Endothelial cell of umbilical vein (primary cell): Measurements from ENCODE around the gene MUC4. TPM values are rescaled to one million over a fixed set of nuclear protein-coding genes. Genes with fewer than 3 reads are reported as not detected.

Experiments
- BruUV-seq: library from RNA; stranded (reverse); fragments of 400-500 nt; replicated peaks from 2 replicates; lab custom pipeline; 2021; lab: Mats Ljungman, UMichigan
- CTCF ChIA-PET: fragments of 300-600, 350-600 bp; sonication (Branson Sonifier 250); formaldehyde crosslinking; loops from one replicate; lab custom pipeline; 2021; ENCODE audit warnings: antibody characterized with exemption, inconsistent platforms; lab: Charles Lee
- POLR2A ChIA-PET: fragments of 300-600, 350-600 bp; sonication (Branson Sonifier 250); formaldehyde crosslinking; loops from one replicate; lab custom pipeline; 2021; ENCODE audit warnings: antibody characterized with exemption, inconsistent platforms; lab: Charles Lee
- DNase-seq: peaks from one replicate; pipeline ENCODE4 v3.0.0-alpha.2; 2011; ENCODE audit warnings: low read depth, low spot score
- FAIRE-seq: peaks from 2 replicates; lab custom pipeline; 2011; peaks lifted over from hg19 to GRCh38; lab: Jason Lieb, UNC
- H2AFZ ChIP-seq: 2 replicates; pipeline ENCODE4 v1.6.0; 2012; ENCODE audit warnings: low read depth, low read length, control low read depth, inconsistent platforms
- H3K27ac ChIP-seq: 2 replicates; pipeline ENCODE4 v1.5.1; 2011; ENCODE audit warnings: low read depth, mild to moderate bottlenecking, control low read depth, low read length, moderate library complexity; ENCODE audit not compliant: insufficient read depth
- H3K27me3 ChIP-seq, 2 experiments: 2 replicates each; pipeline versions ENCODE4 v1.6.0 to v1.6.1; 2011; ENCODE audit warnings: low read length in 2 of 2, mixed read lengths in 1 of 2; ENCODE audit not compliant: control insufficient read depth in 2 of 2, insufficient read depth in 2 of 2
- H3K36me3 ChIP-seq, 2 experiments: 2 replicates in 1 of 2; 3 replicates in 1 of 2; pipeline ENCODE4 v1.5.1; 2011; ENCODE audit warnings: low read length in 2 of 2, mild to moderate bottlenecking in 1 of 2, moderate library complexity in 1 of 2; ENCODE audit not compliant: control insufficient read depth in 2 of 2, insufficient read depth in 2 of 2; ENCODE audit errors: extremely low read depth in 1 of 2
- H3K4me1 ChIP-seq: 3 replicates; pipeline ENCODE4 v1.5.1; 2011; ENCODE audit warnings: mild to moderate bottlenecking, low read length; ENCODE audit not compliant: control insufficient read depth, insufficient read depth; ENCODE audit errors: extremely low read depth
- H3K4me2 ChIP-seq: 2 replicates; pipeline ENCODE4 v1.6.1; 2011; ENCODE audit warnings: low read length, control low read depth, mixed read lengths; ENCODE audit not compliant: insufficient read depth
- H3K4me3 ChIP-seq, 3 experiments: fragments of 200-600 bp in 1 of 3; sonication (generic), shearing (Covaris generic) in 1 of 3; replicated peaks in 1 of 3; 2 replicates each; pipeline ENCODE4 v1.5.1; 2011 to 2016; ENCODE audit warnings: control low read depth in 3 of 3, low read length in 3 of 3, mild to moderate bottlenecking in 2 of 3, inconsistent platforms in 1 of 3, low read depth in 1 of 3, moderate library complexity in 1 of 3; ENCODE audit not compliant: insufficient read depth in 1 of 3
- H3K79me2 ChIP-seq: 2 replicates; pipeline ENCODE4 v1.6.0; 2012; ENCODE audit warnings: low read length, inconsistent platforms; ENCODE audit not compliant: control insufficient read depth, insufficient read depth
- H3K9ac ChIP-seq: replicated peaks from 2 replicates; pipeline ENCODE3; 2011; ENCODE audit warnings: low read length, control low read depth; ENCODE audit not compliant: insufficient read depth; ENCODE audit errors: extremely low read depth
- H3K9me1 ChIP-seq: replicated peaks from 3 replicates; pipeline ENCODE4 v1.6.0; 2011; ENCODE audit warnings: mild to moderate bottlenecking, low read length; ENCODE audit not compliant: control insufficient read depth, insufficient read depth; ENCODE audit errors: extremely low read depth
- H3K9me3 ChIP-seq: replicated peaks from 2 replicates; pipeline ENCODE4 v1.5.1; 2012; ENCODE audit warnings: low read length, inconsistent platforms; ENCODE audit not compliant: control insufficient read depth, insufficient read depth
- H4K20me1 ChIP-seq: replicated peaks from 2 replicates; pipeline ENCODE3; 2011; ENCODE audit warnings: mild to moderate bottlenecking, low read length; ENCODE audit not compliant: control insufficient read depth, insufficient read depth; ENCODE audit errors: extremely low read depth
- EZH2 ChIP-seq: IDR thresholded peaks from 2 replicates; pipeline ENCODE4 v1.6.1; 2012; ENCODE audit warnings: borderline replicate concordance, low read depth, mild to moderate bottlenecking, moderate library complexity, low read length, inconsistent platforms; ENCODE audit not compliant: severe bottlenecking
- FOS ChIP-seq: IDR thresholded peaks from 2 replicates; pipeline ENCODE4 v1.6.1; 2011; ENCODE audit warnings: mild to moderate bottlenecking, low read length, moderate library complexity, borderline replicate concordance; ENCODE audit not compliant: insufficient read depth
- GATA2 ChIP-seq: IDR thresholded peaks from 2 replicates; pipeline ENCODE4 v1.7.0; 2011; ENCODE audit warnings: low read depth, mild to moderate bottlenecking, moderate library complexity, mixed read lengths, low read length; ENCODE audit not compliant: insufficient read length, insufficient read depth
- JUN ChIP-seq: IDR thresholded peaks from 2 replicates; pipeline ENCODE4 v1.6.1; 2011; ENCODE audit warnings: borderline replicate concordance, low read depth; ENCODE audit not compliant: insufficient read length, insufficient read depth
- MYC ChIP-seq: IDR thresholded peaks from one replicate; pipeline ENCODE4 v1.6.1; 2011; ENCODE audit warnings: mild to moderate bottlenecking, low read depth, low read length
- POLR2A ChIP-seq: IDR thresholded peaks from 2 replicates; pipeline ENCODE4 v1.6.1; 2012; ENCODE audit warnings: low read depth, mild to moderate bottlenecking, control low read depth, low read length
- POLR2AphosphoS5 ChIP-seq: IDR thresholded peaks from 2 replicates; pipeline ENCODE4 v1.6.1; 2012; ENCODE audit warnings: low read depth, mild to moderate bottlenecking, control low read depth, low read length, moderate library complexity; ENCODE audit not compliant: insufficient read depth
- dilution Hi-C: fragments of 300-500 bp; cut with MboI; formaldehyde crosslinking; loops from one replicate; pipeline ENCODE4 v1.15.0; 2019; ENCODE audit warnings: low sequenced_read_pairs; ENCODE audit not compliant: extremely low pct_ligation_motif_present
- intact Hi-C: fragments of 100-400 bp; cut with micrococcal nuclease; formaldehyde crosslinking; loops from one replicate; pipeline ENCODE4 v1.10.0; 2022
- polyA plus RNA-seq, 4 experiments: library from polyadenylated mRNA; depleted of rRNA in 3 of 4; stranded (reverse) in 3 of 4; unstranded in 1 of 4; fragments of >200 nt; gene quantifications; 2 replicates each; pipeline versions ENCODE4 v1.2.1 to v1.2.3, GENCODE V29; 2011 to 2012; ENCODE audit warnings: missing spikeins in 1 of 4
- total RNA-seq: library from RNA; stranded (reverse); gene quantifications from 2 replicates; pipeline ENCODE4 v1.2.3, GENCODE V29; 2021
- TF ChIP-seq, protein P1 (sequence below): IDR thresholded peaks from 2 replicates; pipeline ENCODE4 v1.6.1; 2011; ENCODE audit not compliant: insufficient read depth, insufficient read length
- TF ChIP-seq, protein P2 (sequence below), 2 donors: IDR thresholded peaks; 1 replicate in 1 of 2; 2 replicates in 1 of 2; pipeline ENCODE4 v1.5.1; 2011; ENCODE audit warnings: low read length in 2 of 2, mild to moderate bottlenecking in 2 of 2, moderate library complexity in 2 of 2, control low read depth in 1 of 2, inconsistent platforms in 1 of 2, low read depth in 1 of 2; ENCODE audit not compliant: insufficient read depth in 1 of 2; ENCODE audit errors: extremely low read depth in 1 of 2

Gene MUC4
- total and polyA plus RNA-seq, 2 donors (not counting 3 experiments of a cell fraction or from before 2014, with no cell fraction given) = 0.04 TPM; not detected in 1

DNA sequence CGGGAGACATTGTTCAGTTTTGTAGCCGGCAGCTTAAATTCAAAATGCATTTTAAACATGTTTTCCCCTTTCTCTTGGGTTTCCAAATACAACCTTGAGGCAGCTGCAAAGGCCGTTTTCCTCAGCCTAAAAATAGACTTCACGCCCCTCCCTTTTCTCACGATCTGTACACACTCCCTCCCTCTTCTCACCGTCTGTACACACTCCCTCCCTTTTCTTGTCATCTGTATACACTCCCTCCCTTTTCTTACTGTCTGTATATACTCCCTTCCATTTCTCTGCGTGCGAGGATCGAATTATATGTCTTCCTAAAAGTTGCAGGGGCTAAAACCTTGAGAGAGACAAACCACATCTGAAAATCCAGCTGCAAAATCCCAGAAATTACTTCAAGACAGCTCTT, 8.9 kb downstream of the MUC4 start:
- no peak for DNase-seq
- H3K4me3 ChIP-seq = no peak overlapping the region
- dilution Hi-C loops = no loop called here
- no peak overlapping the region for H3K4me2 ChIP-seq
- H3K9me1 ChIP-seq = no peaks in the 10 kb centered on the region
- no TSS peak for BruUV-seq
- no peak for FAIRE-seq
- H3K79me2 ChIP-seq = no peaks in the 10 kb centered on the region
- intact Hi-C loops = no loop called here
- H3K9me3 ChIP-seq = no peaks in the 10 kb centered on the region
- H3K36me3 ChIP-seq = no peaks in the 10 kb centered on the region
- H3K9ac ChIP-seq = no peak overlapping the region
- peaks cover 7% of the 10 kb centered on the region for H3K4me1 ChIP-seq
- no peak overlapping the region for H2AFZ ChIP-seq
- POLR2A ChIA-PET = no interaction called here
- H3K27ac ChIP-seq = no peak overlapping the region
- TF ChIP-seq, protein P1, sequence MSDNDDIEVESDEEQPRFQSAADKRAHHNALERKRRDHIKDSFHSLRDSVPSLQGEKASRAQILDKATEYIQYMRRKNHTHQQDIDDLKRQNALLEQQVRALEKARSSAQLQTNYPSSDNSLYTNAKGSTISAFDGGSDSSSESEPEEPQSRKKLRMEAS = no peak
- TF ChIP-seq POLR2AphosphoS5 = no peak
- no peak for TF ChIP-seq FOS
- no peak for TF ChIP-seq EZH2
- no peak for TF ChIP-seq POLR2A
- no peak for TF ChIP-seq MYC
- TF ChIP-seq GATA2 = no peak
- TF ChIP-seq JUN = no peak
- TF ChIP-seq, protein P2, sequence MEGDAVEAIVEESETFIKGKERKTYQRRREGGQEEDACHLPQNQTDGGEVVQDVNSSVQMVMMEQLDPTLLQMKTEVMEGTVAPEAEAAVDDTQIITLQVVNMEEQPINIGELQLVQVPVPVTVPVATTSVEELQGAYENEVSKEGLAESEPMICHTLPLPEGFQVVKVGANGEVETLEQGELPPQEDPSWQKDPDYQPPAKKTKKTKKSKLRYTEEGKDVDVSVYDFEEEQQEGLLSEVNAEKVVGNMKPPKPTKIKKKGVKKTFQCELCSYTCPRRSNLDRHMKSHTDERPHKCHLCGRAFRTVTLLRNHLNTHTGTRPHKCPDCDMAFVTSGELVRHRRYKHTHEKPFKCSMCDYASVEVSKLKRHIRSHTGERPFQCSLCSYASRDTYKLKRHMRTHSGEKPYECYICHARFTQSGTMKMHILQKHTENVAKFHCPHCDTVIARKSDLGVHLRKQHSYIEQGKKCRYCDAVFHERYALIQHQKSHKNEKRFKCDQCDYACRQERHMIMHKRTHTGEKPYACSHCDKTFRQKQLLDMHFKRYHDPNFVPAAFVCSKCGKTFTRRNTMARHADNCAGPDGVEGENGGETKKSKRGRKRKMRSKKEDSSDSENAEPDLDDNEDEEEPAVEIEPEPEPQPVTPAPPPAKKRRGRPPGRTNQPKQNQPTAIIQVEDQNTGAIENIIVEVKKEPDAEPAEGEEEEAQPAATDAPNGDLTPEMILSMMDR (IDR thresholded peaks at IDR 0.05; ENCODE audit: extremely low read depth in 1 of 2, insufficient read depth in 1 of 2, low read depth in 1 of 2, low read length in 2 of 2) = no peak
- CTCF ChIA-PET = no interaction called here
- H4K20me1 ChIP-seq = no peaks in the 10 kb centered on the region
- peaks cover 16 to 30% of the 10 kb centered on the region in 2 experiments for H3K27me3 ChIP-seq
